WI38 (cell line): ENCODE results near the gene CELF4.

Experiments
- H3K4me3 ChIP-seq: 2 replicates; pipeline ENCODE4 v1.5.1; 2011; ENCODE audit warnings: low read depth, mild to moderate bottlenecking, control low read depth, low read length
- CTCF ChIP-seq: IDR thresholded peaks from 2 replicates; pipeline ENCODE4 v1.5.1; 2012; ENCODE audit warnings: low read depth, mild to moderate bottlenecking, control low read depth, low read length

CELF4 gene

GRCh38 chr18:37293359-37293758, 272.2 kb downstream of the CELF4 start:
- no peak for TF ChIP-seq CTCF
- H3K4me3 ChIP-seq: no peak overlapping the region

- no peak for TF ChIP-seq CTCF
- H3K4me3 ChIP-seq: no peak overlapping the region
These were observed 276.2 kb downstream of the CELF4 start for GRCh38 chr18:37289423-37289822.

GRCh38 chr18:37287601-37288000, 278.0 kb downstream of the CELF4 start:
- no peak for TF ChIP-seq CTCF
- H3K4me3 ChIP-seq: no peak overlapping the region

- no peak overlapping the region for H3K4me3 ChIP-seq
- TF ChIP-seq CTCF: no peak
These were observed 278.8 kb downstream of the CELF4 start for GRCh38 chr18:37286801-37287200.

GRCh38 chr18:37285825-37286224, 279.8 kb downstream of the CELF4 start:
- no peak for TF ChIP-seq CTCF
- H3K4me3 ChIP-seq: no peak overlapping the region

GRCh38 chr18:37284260-37284659, 281.3 kb downstream of the CELF4 start:
- no peak overlapping the region for H3K4me3 ChIP-seq
- no peak for TF ChIP-seq CTCF

- peak; percentile 37; the same call in 1 of the 2 replicates for TF ChIP-seq CTCF
- no peak overlapping the region for H3K4me3 ChIP-seq
These were observed 283.1 kb downstream of the CELF4 start for GRCh38 chr18:37282386-37283037.
